Activated effector memory CD4-positive, alpha-beta T cell treated with anti-CD3 and anti-CD28 coated beads, Interleukin-2, amount 50 U/mL, for 16 hours (primary cell): ENCODE data around the gene PRSS21.
A peak's percentile ranks its signal among the peaks of the same experiment; 100 is the strongest.

Experiments used
- DNase-seq: peaks from one replicate; pipeline ENCODE4 v3.0.0-alpha.2; 2020

Gene PRSS21

DNA sequence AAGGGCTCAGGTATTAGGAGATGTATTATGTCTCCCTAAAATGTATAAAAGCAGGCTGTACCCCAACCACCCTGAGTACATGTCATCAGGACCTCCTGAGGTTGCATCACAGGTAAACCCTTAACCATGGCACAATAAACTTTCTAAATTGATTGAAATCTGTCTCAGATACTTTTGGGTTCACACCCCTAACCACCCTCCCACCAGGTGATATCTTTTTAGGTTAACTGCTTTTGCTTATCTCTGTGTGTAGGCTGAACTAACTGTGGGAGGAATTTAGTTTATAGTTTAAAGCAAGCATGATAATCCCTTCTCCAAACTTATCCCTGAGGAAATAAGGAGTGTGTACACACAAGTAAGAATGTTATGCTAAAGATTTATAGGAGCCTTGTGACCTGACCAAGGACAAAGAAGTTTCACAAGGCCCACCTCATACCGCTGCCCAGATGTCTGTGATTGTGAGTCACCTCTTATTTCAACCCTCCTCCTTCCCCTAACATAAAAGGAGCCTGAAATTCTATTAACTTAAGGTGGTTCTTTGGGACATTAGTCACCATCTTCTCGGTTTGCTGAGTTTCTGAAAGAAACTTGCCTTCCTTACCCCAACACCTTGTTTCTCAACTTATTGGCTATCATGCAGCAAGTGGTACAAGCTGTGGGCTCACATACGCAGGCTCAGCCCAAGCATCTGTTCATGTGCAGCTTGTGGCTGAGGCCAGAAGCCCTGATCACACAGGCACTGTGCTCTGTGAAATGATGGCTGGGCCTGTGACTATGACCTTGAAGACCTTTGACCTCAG, 29.7 kb downstream of the PRSS21 start:
- no peak for DNase-seq

DNA sequence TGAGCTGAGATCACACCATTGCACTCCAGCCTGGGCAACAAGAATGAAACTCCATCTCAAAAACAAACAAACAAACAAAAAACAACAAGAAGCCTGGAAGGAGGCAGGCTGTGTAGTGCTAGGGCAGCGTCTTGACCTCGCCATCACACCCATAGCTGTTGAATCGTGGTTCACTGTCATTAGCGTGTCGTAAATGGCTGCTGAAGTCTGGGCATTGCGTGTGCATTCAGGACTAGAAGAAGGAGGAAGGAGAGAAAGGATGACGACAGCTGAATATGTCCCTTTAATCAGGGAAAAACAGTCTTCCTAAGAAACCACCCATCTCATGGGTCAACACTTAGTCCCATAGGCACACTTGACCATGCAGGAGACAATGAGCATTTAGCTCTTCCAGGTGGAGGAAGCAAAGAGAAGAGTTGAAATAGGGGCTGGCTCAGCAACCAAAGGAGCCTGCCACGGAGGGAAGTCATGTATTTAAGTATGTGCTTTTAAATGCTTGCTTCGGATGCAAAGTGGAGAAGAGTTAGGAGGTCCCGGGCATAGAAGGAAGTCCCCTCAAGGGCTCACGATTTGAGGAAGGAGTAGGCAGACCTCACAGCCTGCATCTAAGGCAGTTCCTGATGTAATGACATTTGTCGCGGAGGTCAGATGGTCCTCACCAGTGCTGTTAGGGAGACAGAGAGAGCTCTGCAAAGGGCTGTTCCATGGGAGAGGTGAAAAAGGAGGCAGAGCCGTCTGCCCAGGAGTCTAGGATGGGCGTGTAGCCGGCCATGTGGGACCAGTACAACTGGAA, 32.1 kb downstream of the PRSS21 start:
- no peak for DNase-seq

GRCh38 chr16:2852003-2852730, 35.1 kb downstream of the PRSS21 start:
- DNase-seq: no peak

DNA sequence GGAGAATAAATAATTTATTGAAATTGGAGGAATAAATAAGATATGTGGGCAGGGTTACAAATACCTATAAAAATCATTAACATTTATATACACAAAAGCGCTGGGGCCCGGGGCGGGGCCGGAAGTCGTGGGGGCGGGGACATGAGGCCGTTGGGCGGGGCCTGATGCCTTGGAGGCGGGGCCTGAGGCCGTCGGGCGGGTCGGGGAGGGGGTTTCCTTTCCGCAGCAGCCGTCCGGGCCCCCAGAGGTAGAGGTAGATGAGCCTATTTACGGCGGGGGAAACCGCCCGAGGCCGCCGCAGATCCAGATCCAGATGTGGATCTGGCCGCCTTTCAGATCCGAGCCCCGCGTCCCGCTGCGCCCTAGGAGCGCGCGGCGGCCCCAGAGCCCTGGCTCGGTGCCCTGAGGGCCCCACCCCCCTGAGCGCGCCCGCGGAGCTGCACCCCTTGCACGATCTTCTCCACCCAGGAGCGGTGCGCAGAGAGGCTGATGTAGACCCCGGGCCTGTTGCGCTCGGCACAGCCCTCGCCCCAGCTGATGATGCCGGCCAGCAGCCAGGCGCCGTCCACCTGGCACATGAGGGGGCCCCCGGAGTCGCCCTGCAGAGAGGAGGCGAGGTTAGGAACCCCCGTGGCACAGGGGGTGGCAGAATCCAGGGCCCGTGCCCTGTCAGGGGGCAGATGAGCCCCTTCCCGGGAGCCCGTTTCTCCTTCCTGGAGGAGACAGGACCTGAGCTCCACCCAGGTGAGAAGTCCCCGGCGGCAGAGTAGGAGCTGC, 35.9 kb downstream of the PRSS21 start:
- no peak for DNase-seq

DNA sequence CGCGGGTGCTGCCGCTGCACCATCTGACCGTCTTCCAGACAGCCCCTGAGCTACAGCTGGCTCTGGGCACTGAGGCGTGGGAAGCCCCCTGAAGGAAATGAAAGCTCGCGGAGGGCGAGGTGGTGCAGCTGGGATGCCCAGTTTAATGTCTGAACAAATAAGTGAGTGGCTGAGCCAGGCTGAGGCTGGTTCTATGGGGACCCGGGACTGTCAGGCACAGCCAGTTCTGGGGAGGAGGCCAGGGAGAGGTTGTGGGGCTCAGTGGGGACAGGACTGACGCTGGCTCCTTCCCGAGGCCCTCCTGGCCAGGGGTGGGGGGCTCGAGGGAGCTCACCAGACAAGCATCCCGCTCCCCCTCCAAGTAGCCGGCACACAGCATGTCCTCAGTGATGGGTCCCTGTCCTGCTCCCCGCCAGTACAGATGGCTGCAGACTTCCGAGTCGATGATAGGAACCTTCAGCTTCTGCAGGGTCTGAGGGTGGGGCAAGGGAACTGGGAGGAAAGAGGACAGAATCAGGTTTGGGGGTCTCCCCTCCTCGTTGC, 36.6 kb downstream of the PRSS21 start:
- no peak for DNase-seq

DNA sequence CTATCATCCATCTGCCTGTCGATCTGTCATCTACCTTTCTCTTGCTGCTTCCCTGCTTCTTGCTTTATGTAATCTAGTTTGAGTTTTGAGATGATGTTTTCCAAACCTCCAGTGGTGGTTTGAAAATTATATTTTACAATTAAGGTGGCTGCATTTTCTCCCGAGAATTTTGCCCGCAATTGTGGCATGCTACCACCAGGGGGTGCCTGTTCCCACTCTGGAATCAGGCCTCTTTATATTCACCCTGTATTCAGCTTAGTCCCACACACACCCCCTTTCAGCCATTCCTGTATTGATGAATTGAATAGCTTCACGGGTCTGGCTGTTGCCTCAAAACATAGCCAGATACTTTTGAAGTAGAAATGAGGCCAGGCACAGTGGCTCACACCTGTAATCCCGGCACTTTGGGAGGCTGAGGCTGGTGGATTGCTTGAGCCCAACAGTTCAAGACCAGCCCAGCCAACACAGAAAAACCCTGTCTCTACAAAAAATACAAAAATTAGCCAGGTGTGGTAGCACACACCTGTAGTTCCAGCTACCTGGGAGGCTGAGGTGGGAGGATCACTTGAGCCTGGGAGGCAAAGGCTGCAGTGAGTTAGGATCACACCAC, 37.8 kb downstream of the PRSS21 start:
- no peak for DNase-seq

- DNase-seq: no peak
These were observed 38.5 kb downstream of the PRSS21 start for GRCh38 chr16:2855536-2855935.

DNA sequence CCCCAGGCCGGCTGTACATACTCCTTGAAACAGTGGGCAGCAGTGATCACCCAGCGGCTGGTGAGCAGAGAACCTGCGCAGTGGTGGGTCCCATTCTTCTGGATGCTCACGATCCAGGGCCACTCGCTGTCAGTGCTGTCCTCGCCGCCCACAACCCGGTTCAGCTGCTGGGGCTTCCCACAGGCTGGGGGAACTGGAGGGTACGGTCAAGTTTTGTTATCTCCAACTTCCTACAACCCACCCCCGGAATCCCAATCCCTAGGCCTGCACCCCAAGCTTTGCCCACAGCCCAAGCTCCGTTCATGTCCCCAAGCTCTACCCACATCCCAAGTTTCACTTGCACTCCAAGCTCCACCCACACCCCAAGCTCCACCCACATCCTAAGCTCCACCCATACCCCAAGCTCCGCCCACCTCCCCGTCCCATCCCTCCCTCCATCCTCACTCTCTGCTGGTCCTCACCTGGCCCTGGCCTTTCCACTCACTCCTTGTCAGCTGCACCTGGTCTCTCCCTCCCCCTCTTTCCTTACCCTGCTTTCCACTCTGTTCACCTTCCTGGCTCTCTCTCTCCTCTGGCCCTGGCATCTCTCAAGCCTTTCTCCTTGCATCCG, 39.1 kb downstream of the PRSS21 start:
- DNase-seq: peak; percentile 77

DNA sequence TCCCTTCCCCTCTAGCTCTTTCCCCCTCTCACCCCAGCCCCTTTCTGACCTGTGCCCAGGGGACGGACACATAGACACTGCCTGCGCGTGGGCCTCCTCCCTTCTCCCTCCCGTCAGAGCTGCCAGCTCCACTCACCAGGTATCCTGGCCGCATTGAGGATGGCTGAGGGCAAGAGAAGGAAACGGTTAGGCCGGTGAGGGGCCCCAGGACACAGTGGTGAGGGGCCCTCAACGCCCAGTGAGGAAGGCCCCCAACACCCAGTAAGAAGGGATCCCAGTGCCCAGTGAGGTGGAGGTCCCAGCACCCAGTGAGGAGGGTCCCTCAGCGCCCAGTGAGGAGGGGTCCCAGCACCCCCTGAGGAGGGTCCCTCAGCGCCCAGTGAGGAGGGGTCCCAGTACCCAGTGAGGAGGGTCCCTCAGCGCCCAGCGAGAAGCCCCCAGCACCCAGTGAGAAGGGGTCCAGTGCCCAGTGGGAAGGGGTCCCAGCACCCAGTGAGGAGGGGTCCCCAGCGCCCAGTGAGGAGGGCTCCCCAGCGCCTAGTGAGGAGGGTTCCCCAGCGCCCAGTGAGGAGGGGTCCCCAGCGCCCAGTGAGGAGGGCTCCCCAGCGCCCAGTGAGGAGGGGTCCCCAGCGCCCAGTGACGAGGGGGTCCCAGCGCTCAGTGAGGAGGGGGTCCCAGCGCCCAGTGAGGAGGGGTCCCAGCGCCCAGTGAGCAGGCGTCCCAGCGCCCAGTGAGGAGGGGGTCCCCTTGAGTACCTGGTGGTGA, 39.8 kb downstream of the PRSS21 start:
- DNase-seq: no peak

- DNase-seq: no peak
These were observed 40.6 kb downstream of the PRSS21 start, which contains the start of gene PRSS22 for GRCh38 chr16:2857451-2858244. Gene PRSS22 (minus strand): TSS chr16:2858170. CDS start chr16:2858104, 66 bp downstream.

GRCh38 chr16:2858245-2859025, 41.4 kb downstream of the PRSS21 start:
- no peak for DNase-seq

GRCh38 chr16:2859686-2860265, 42.7 kb downstream of the PRSS21 start:
- no peak for DNase-seq

DNA sequence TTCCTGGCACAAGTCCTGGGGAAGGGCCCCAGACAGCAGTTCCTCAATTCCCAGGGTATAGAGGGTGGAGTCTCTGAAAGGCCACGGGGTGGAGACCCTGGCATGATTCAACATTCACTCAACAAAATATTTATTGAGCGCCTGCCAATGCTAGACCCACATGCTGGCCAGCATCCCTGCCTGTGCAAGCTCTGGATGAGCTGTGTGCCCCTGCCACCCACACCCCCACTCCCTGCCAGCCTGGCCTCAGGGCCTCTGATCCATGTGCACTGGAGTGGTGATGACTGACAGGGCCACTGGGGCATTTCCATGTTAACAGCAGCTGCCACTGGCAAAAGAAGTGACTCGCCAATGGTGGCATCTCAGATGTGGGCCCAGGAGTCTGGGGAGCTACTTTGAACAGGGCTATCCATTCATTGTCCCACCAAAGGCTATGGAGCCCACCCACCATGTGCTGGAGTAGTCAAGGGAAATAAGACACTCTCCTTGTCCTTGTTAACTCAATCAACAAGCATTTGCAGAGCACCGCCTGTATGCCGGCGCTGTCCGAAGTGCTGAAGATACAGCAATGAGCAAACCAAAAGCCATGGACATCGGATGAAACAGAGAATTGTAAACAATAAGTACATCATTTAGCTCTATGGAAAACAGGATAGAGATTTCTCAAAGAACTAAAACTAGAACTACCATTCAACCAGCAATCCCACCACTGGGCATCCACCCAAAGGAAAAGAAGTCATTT, 44.0 kb downstream of the PRSS21 start:
- no peak for DNase-seq

DNA sequence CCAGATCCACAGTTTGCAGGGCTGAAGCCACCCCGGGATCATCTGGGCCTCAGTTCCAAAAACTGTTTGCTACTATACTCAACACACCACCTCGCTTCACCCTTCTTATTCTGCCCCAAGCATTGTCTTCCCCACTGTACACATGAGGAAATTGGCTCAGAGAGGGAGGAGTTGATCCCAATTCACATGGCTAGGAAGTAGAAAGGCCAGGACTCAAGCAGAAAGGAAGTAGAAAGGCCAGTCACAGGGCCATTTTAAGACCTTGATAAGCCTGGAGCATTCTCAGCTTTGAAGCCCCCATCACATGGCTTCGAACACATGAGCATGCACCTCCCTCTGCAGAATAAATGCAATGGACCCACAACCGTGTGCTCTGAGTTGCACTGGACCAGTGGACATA, 48.6 kb downstream of the PRSS21 start:
- DNase-seq: no peak

DNA sequence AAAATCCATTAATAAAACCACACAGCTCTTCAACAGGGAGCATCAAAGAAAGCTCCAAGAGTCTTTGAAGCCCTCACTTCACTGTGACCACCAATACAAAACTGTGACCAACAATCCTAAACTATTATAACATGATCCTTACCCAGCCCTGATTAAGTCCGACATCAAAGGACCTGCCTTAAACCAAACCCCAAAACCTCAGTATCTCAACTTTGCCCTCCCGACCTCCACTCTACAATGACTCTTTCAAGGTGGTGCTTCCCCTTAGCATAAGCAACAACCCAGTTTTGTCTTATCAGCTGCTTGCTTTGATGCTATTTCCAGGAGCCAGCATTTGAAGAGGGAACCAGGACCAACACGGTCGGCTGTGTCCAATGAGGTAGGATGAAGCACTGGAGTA, 49.4 kb downstream of the PRSS21 start:
- no peak for DNase-seq

DNA sequence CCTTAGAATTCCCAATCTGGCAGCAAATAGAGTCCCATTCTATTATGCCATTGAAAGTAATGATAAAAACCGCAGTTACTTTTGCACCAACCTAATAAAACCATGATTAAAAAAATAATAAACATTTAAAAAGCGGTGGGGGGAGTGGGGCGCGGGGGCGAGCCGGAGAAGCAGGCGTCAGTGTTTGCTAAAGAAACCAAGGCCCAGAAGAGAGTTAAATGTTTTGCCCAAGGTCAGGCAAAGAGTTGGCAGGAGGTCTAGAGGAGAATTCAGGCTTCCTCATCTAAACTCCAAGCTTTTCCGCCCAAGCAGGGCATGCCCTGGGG, 50.6 kb downstream of the PRSS21 start:
- DNase-seq: no peak

- DNase-seq: peak; percentile 98
These were observed 51.2 kb downstream of the PRSS21 start for GRCh38 chr16:2867987-2868789.
